PC-3 (cell line): ENCODE results near the gene USP54. TPM values are rescaled to one million over a fixed set of nuclear protein-coding genes. Genes with fewer than 3 reads are reported as not detected.

Source experiments
- ATAC-seq: fragments of 200-7000 bp; cut with Tn5 transposase; 2 replicates; pipeline ENCODE4 v1.9.1; 2020; ENCODE audit warnings: mild to moderate bottlenecking, moderate library complexity
- BruUV-seq: library from RNA; stranded (reverse); fragments of 400-500 nt; replicated peaks from 2 replicates; lab custom pipeline; 2021; lab: Mats Ljungman, UMichigan
- CTCF ChIA-PET: fragments of 300-600 bp; sonication (Branson Sonifier 250); formaldehyde crosslinking; loops from one replicate; lab custom pipeline; 2022; ENCODE audit warnings: antibody characterized with exemption; lab: Charles Lee
- POLR2A ChIA-PET: fragments of 300-600 bp; sonication (Branson Sonifier 250); formaldehyde crosslinking; loops from one replicate; lab custom pipeline; 2022; ENCODE audit warnings: antibody characterized with exemption; ENCODE audit not compliant: unreplicated experiment; lab: Charles Lee
- DNase-seq: peaks from one replicate; pipeline ENCODE4 v3.0.0-alpha.2; 2015
- H2AFZ ChIP-seq: fragments of 300-600 bp; sonication (generic); 2 replicates; pipeline ENCODE4 v1.6.0; 2016; ENCODE audit warnings: antibody characterized with exemption, low read length
- H3F3A ChIP-seq: fragments of 300-600 bp; sonication (generic); one replicate; pipeline ENCODE4 v1.6.0; 2017; ENCODE audit warnings: antibody characterized with exemption, low read length, control low read depth, mild to moderate bottlenecking; ENCODE audit not compliant: unreplicated experiment
- H3K27ac ChIP-seq: fragments of 300-600 bp; sonication (generic); 2 replicates; pipeline ENCODE4 v1.5.1; 2016; ENCODE audit warnings: mild to moderate bottlenecking, low read length
- H3K27me3 ChIP-seq: fragments of 300-600 bp; sonication (generic); 2 replicates; pipeline ENCODE4 v1.6.1; 2016; ENCODE audit warnings: low read length, mixed read lengths
- H3K36me3 ChIP-seq: fragments of 300-600 bp; sonication (generic); 2 replicates; pipeline ENCODE4 v1.6.1; 2016; ENCODE audit warnings: low read depth, mixed run types, low read length, mixed read lengths
- H3K4me1 ChIP-seq: fragments of 300-600 bp; sonication (generic); 2 replicates; pipeline ENCODE4 v1.5.1; 2016; ENCODE audit warnings: low read length; ENCODE audit not compliant: insufficient read depth
- H3K4me2 ChIP-seq: fragments of 300-600 bp; sonication (generic); 2 replicates; pipeline ENCODE4 v1.6.0; 2016; ENCODE audit warnings: low read length
- H3K4me3 ChIP-seq: fragments of 300-600 bp; sonication (generic); 2 replicates; pipeline ENCODE4 v1.5.1; 2016; ENCODE audit warnings: mild to moderate bottlenecking, low read length, mixed read lengths
- H3K79me2 ChIP-seq: fragments of 300-600 bp; sonication (generic); 2 replicates; pipeline ENCODE4 v1.6.1; 2017; ENCODE audit warnings: low read length, mixed read lengths
- H3K9ac ChIP-seq: fragments of 300-600 bp; sonication (generic); 2 replicates; pipeline ENCODE4 v1.6.0; 2016; ENCODE audit warnings: mild to moderate bottlenecking, low read length
- H3K9me2 ChIP-seq: fragments of 300-600 bp; sonication (generic); replicated peaks from 2 replicates; pipeline ENCODE4 v1.6.1; 2016; ENCODE audit warnings: mixed run types, low read length, mixed read lengths
- H3K9me3 ChIP-seq: fragments of 300-600 bp; sonication (generic); 2 replicates; pipeline ENCODE4 v1.6.1; 2016; ENCODE audit warnings: low read length, mixed read lengths
- H4K20me1 ChIP-seq: fragments of 300-600 bp; sonication (generic); 2 replicates; pipeline ENCODE4 v1.6.1; 2016; ENCODE audit warnings: low read length, mixed read lengths
- EZH2 ChIP-seq: fragments of 300-600 bp; sonication (generic); IDR thresholded peaks from one replicate; pipeline ENCODE4 v1.6.1; 2017; ENCODE audit warnings: antibody characterized with exemption, mild to moderate bottlenecking, low read length; ENCODE audit not compliant: unreplicated experiment
- EZH2phosphoT487 ChIP-seq: fragments of 300-600 bp; sonication (generic); IDR thresholded peaks from 2 replicates; pipeline ENCODE4 v1.6.1; 2018; ENCODE audit warnings: mild to moderate bottlenecking, antibody characterized with exemption, low read length, borderline replicate concordance
- intact Hi-C: fragments of 100-400 bp; cut with micrococcal nuclease; formaldehyde crosslinking; loops from 2 replicates; pipeline ENCODE4 v1.9.0; 2023
- total RNA-seq: library from RNA; depleted of rRNA; stranded (reverse); fragments of >200 nt; gene quantifications from 2 replicates; pipeline ENCODE4 v1.2.3, GENCODE V29; 2014
- TF ChIP-seq, protein P1 (sequence below): fragments of 300-600 bp; sonication (generic); conservative IDR thresholded peaks from 2 replicates; pipeline ENCODE4 v1.5.1; 2017; ENCODE audit warnings: antibody characterized with exemption, low read depth, mild to moderate bottlenecking, low read length

USP54 gene
- total RNA-seq, 1 experiment from 2014 or later: 43.7 TPM

DNA sequence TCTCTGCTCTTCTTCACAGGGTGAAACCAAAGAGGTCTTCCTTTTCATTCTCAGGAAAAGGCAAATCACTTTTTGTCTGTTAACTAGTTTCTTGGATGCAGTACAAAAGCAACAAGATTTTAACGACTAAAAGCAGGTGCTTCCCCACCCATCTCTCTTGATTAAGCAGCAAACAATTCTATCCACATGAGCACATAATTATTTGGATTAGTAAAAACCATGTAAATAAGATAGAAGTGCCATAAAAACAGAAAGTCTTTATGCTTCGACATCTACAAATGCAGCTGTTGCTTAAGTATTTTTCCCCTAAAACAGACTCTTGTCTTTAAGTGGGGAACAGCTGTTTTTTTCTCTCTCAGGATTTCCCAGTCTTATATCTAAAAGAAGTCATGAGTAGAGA, 37.4 kb downstream of the USP54 start:
- Histone ChIP-seq H3K27me3 (no peaks in the 10 kb centered on the region), H3F3A (no peaks in the 10 kb centered on the region), H3K36me3 (no peaks in the 10 kb centered on the region; the same call in none of the 2 replicates), H4K20me1 (no peaks in the 10 kb centered on the region), H3K79me2 (no peaks in the 10 kb centered on the region), H3K9me2 (no peaks in the 10 kb centered on the region), H3K9me3 (no peaks in the 10 kb centered on the region), H3K4me1 (no peaks in the 10 kb centered on the region), H3K4me2 (no peak overlapping the region), H3K9ac (no peak overlapping the region), H3K4me3 (no peak overlapping the region), H2AFZ (no peak overlapping the region), H3K27ac (no peak overlapping the region)
- no TSS peak for BruUV-seq
- DNase-seq: no peak
- POLR2A ChIA-PET: interaction anchor here (0.5 kb wide), 1 partner anchor 105 kb away, joined by 7 read pairs; no protein-coding TSS in a partner anchor
- ATAC-seq: peak; percentile 19; the same call in 1 of the 2 replicates
- intact Hi-C loops: no loop called here
- TF ChIP-seq EZH2phosphoT487 (no peak), EZH2 (no peak)
- TF ChIP-seq, protein P1, sequence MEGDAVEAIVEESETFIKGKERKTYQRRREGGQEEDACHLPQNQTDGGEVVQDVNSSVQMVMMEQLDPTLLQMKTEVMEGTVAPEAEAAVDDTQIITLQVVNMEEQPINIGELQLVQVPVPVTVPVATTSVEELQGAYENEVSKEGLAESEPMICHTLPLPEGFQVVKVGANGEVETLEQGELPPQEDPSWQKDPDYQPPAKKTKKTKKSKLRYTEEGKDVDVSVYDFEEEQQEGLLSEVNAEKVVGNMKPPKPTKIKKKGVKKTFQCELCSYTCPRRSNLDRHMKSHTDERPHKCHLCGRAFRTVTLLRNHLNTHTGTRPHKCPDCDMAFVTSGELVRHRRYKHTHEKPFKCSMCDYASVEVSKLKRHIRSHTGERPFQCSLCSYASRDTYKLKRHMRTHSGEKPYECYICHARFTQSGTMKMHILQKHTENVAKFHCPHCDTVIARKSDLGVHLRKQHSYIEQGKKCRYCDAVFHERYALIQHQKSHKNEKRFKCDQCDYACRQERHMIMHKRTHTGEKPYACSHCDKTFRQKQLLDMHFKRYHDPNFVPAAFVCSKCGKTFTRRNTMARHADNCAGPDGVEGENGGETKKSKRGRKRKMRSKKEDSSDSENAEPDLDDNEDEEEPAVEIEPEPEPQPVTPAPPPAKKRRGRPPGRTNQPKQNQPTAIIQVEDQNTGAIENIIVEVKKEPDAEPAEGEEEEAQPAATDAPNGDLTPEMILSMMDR: no peak
- CTCF ChIA-PET: interaction anchor here (0.7 kb wide), 1 partner anchor 191 kb away, joined by 3 read pairs; no protein-coding TSS in a partner anchor

DNA sequence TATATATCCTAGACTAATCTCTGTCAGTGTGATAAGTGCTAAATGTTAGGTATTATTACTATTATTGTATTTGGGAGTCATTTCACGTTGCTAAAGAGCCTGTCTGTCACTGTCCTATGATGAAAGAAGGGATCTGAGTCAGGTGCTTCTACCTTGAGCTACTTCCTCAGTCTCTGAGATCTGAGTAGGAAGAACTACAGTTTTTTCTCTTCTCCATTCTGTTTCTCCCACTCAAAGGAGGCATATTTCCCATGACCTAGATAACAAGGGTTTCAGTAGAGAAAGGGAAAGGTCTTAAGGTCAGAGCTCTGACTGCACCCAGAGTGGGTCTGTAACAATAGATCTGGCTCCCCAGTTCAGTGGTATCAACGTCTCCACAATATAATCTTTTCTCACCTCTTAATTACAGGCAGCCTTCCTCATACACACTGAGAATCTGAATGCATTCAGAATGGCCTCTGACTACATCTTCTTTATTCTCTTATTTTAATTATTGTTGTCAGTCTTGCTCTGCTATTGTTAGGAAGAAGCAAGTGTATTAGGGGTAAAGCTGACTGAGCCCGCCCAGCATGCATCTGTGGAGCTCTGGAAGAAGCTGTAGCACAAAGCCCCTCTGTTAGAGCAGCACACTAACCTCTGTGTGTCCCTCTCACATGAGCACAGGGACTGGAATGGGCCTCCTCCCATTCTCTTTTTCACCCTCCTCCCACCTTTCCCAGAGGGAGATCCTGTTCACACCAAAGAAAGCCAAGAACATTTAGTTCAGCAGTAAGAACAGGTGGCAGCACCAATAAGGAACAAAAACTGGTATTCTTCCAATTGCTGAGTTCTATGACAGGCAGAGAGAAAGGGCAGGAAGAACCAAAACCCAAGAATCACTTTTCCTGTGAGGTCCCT, 38.1 kb downstream of the USP54 start:
- intact Hi-C loops: no loop called here
- no peak overlapping the region for H2AFZ ChIP-seq
- no peaks in the 10 kb centered on the region for H4K20me1 ChIP-seq
- H3K27me3 ChIP-seq: no peaks in the 10 kb centered on the region
- H3K79me2 ChIP-seq: no peaks in the 10 kb centered on the region
- ATAC-seq: peak; percentile 32; the same call in 1 of the 2 replicates
- BruUV-seq: no TSS peak
- H3K9ac ChIP-seq: no peak overlapping the region
- CTCF ChIA-PET: interaction anchor here (0.7 kb wide), 1 partner anchor 191 kb away, joined by 3 read pairs; no protein-coding TSS in a partner anchor
- H3K4me1 ChIP-seq: no peaks in the 10 kb centered on the region
- POLR2A ChIA-PET: no interaction called here
- H3K4me3 ChIP-seq: no peak overlapping the region
- no peak overlapping the region for H3K27ac ChIP-seq
- H3F3A ChIP-seq: no peaks in the 10 kb centered on the region
- H3K36me3 ChIP-seq: no peaks in the 10 kb centered on the region; the same call in none of the 2 replicates
- no peak for DNase-seq
- no peaks in the 10 kb centered on the region for H3K9me2 ChIP-seq
- no peak for TF ChIP-seq EZH2phosphoT487
- TF ChIP-seq EZH2: no peak
- TF ChIP-seq, protein P1: no peak
- no peak overlapping the region for H3K4me2 ChIP-seq
- H3K9me3 ChIP-seq: no peaks in the 10 kb centered on the region

DNA sequence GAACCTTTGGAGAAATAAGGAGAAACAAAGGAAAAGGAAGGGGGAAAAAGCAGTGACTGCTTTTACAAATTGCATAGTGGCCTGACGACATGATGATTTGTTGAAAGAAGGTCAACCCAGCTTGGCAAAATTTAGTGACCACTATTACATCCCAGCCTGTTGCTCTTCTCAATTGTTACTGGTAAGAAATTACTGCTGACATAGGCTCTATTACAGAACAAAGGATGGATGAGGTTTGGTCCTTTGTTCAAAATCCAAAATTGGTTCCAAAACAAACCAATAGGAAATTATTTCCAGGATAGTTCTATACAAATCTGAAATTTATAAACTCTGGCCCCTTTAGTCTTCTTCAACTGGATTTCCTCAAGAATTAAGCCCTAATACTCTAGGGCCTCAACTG, 39.6 kb downstream of the USP54 start:
- Histone ChIP-seq H3K79me2 (no peaks in the 10 kb centered on the region), H3K4me3 (no peak overlapping the region), H3K4me2 (no peak overlapping the region), H3K27ac (no peak overlapping the region), H3K4me1 (no peaks in the 10 kb centered on the region), H3K9me2 (no peaks in the 10 kb centered on the region), H3K36me3 (no peaks in the 10 kb centered on the region; the same call in none of the 2 replicates), H4K20me1 (no peaks in the 10 kb centered on the region), H2AFZ (no peak overlapping the region), H3K9ac (no peak overlapping the region), H3K9me3 (no peaks in the 10 kb centered on the region), H3F3A (no peaks in the 10 kb centered on the region), H3K27me3 (no peaks in the 10 kb centered on the region)
- ChIA-PET POLR2A (no interaction called here), CTCF (no interaction called here)
- TF ChIP-seq, protein P1: no peak
- no peak for TF ChIP-seq EZH2phosphoT487
- TF ChIP-seq EZH2: no peak
- no TSS peak for BruUV-seq
- intact Hi-C loops: no loop called here
- DNase-seq: no peak
- no peak for ATAC-seq
